ENCODE data around the gene NUP85. TPM values are rescaled to one million over a fixed set of nuclear protein-coding genes. Genes with fewer than 3 reads are reported as not detected.
A peak's percentile ranks its signal among the peaks of the same experiment; 100 is the strongest.
"Not testable (repeated sequence)": the region's sequence is repeated elsewhere in the genome, so short reads cannot be mapped to it uniquely, and the experiment has no call there.

Gene NUP85
- polyA plus RNA-seq, 6 donors from 2014 or later, result 11.7 to 41.1 (median 33.4) TPM

- Mint-ChIP-seq H3K27ac (peak overlapping the region; percentile 3 to 92 (median 84)), H3K27me3 (no peaks in the 10 kb centered on the region), H3K9me3 (no peaks in the 10 kb centered on the region), H3K4me1 (peaks cover 58 to 79% (median 77%) of the 10 kb centered on the region in 3 donors), H3K4me3 (peak overlapping the region in 7 of 8 donors; percentile 60 to 86 (median 82)), H3K36me3 (no peaks in the 10 kb centered on the region)
- no peak for DNase-seq
- peak in 1 of 2 donors; percentile 5 for ATAC-seq (ENCODE audit: low read depth in 2 of 2)
Measured at GRCh38 chr17:75252039-75252816, 46.7 kb downstream of the NUP85 start.

GRCh38 chr17:75255954-75256698 is 50.6 kb downstream of the NUP85 start:
- not testable (repeated sequence) for H3K27me3 Mint-ChIP-seq; DNase-seq; ATAC-seq (ENCODE audit: low read depth in 2 of 2); H3K9me3 Mint-ChIP-seq; H3K36me3 Mint-ChIP-seq
- Mint-ChIP-seq H3K4me3 (peak overlapping the region in 1 of 8 donors; percentile 58), H3K27ac (peak overlapping the region; percentile 5 to 80 (median 64)), H3K4me1 (peaks cover 65 to 96% (median 90%) of the 10 kb centered on the region in 3 donors)

GRCh38 chr17:75257228-75257627 is 51.7 kb downstream of the NUP85 start:
- ATAC-seq (ENCODE audit: low read depth in 2 of 2); H3K27me3 Mint-ChIP-seq; DNase-seq; H3K9me3 Mint-ChIP-seq; H3K36me3 Mint-ChIP-seq: not testable (repeated sequence)
- Mint-ChIP-seq H3K4me3 (peak overlapping the region in 2 of 8 donors; percentile 51 to 58), H3K4me1 (peaks cover 65 to 96% (median 84%) of the 10 kb centered on the region in 3 donors), H3K27ac (peak overlapping the region in 3 of 6 donors; percentile 5 to 67 (median 47))

- H3K4me1 Mint-ChIP-seq, result peaks cover 43 to 72% (median 71%) of the 10 kb centered on the region in 3 donors
- peaks cover 0 to 4% of the 10 kb centered on the region in 2 donors for H3K36me3 Mint-ChIP-seq
- H3K27me3 Mint-ChIP-seq, result no peaks in the 10 kb centered on the region
- peak overlapping the region; percentile 100 for H3K27ac Mint-ChIP-seq
- no peak for DNase-seq
- peak overlapping the region; percentile 93 to 100 (median 98) for H3K4me3 Mint-ChIP-seq
- peak; percentile 24 for ATAC-seq (ENCODE audit: low read depth in 2 of 2)
- H3K9me3 Mint-ChIP-seq, result no peaks in the 10 kb centered on the region
Measured at GRCh38 chr17:75260641-75261335, 55.3 kb downstream of the NUP85 start.

- ATAC-seq (ENCODE audit: low read depth in 2 of 2), result peak; percentile 89 to 94
- Mint-ChIP-seq H3K36me3 (peaks cover 0 to 4% of the 10 kb centered on the region in 2 donors), H3K4me3 (peak within 1 kb of the TSS; percentile 93 to 100 (median 98)), H3K27ac (peak within 1 kb of the TSS; percentile 100), H3K27me3 (no peaks in the 10 kb centered on the region), H3K9me3 (no peaks in the 10 kb centered on the region), H3K4me1 (peaks cover 36 to 65% (median 63%) of the 10 kb centered on the region in 3 donors)
- DNase-seq, result peak; percentile 96
Measured at GRCh38 chr17:75261336-75262111, 56.0 kb downstream of the NUP85 start, which contains the start of the genes GGA3 and MRPS7. GGA3 (minus strand) TSS chr17:75261606; CDS start chr17:75261587, 19 bp downstream. MRPS7 (plus strand) TSS chr17:75261879; CDS start chr17:75261901, 22 bp downstream.

- Mint-ChIP-seq H3K36me3 (peaks cover 0 to 4% of the 10 kb centered on the region in 2 donors), H3K4me3 (peak overlapping the region; percentile 93 to 100 (median 98)), H3K4me1 (peaks cover 31 to 59% (median 57%) of the 10 kb centered on the region in 3 donors), H3K27ac (peak overlapping the region; percentile 100), H3K9me3 (no peaks in the 10 kb centered on the region), H3K27me3 (no peaks in the 10 kb centered on the region)
- DNase-seq, result no peak
- peak in 1 of 2 donors; percentile 8 for ATAC-seq (ENCODE audit: low read depth in 2 of 2)
Measured at GRCh38 chr17:75262112-75262606, 56.7 kb downstream of the NUP85 start.

GRCh38 chr17:75263055-75263454 is 57.6 kb downstream of the NUP85 start:
- H3K9me3 Mint-ChIP-seq, result no peaks in the 10 kb centered on the region
- no peaks in the 10 kb centered on the region for H3K27me3 Mint-ChIP-seq
- H3K4me3 Mint-ChIP-seq, result peak overlapping the region in 7 of 8 donors; percentile 5 to 99 (median 98)
- H3K27ac Mint-ChIP-seq, result peak overlapping the region in 4 of 6 donors; percentile 33 to 100 (median 60)
- H3K4me1 Mint-ChIP-seq, result peaks cover 25 to 50% (median 48%) of the 10 kb centered on the region in 3 donors
- ATAC-seq (ENCODE audit: low read depth in 2 of 2) (no peak), DNase-seq (no peak)
- peaks cover 0 to 4% of the 10 kb centered on the region in 2 donors for H3K36me3 Mint-ChIP-seq

GRCh38 chr17:75265614-75266315 is 60.3 kb downstream of the NUP85 start:
- Mint-ChIP-seq H3K4me1 (peaks cover 20 to 32% (median 31%) of the 10 kb centered on the region in 3 donors), H3K4me3 (peak overlapping the region in 2 of 8 donors; percentile 35 to 41), H3K9me3 (no peaks in the 10 kb centered on the region), H3K36me3 (no peaks in the 10 kb centered on the region), H3K27ac (no peak overlapping the region), H3K27me3 (no peaks in the 10 kb centered on the region)
- DNase-seq (no peak), ATAC-seq (ENCODE audit: low read depth in 2 of 2) (no peak)

- H3K4me3 Mint-ChIP-seq, result peak overlapping the region in 1 of 8 donors; percentile 41
- peak overlapping the region in 1 of 6 donors; percentile 52 for H3K27ac Mint-ChIP-seq
Measured at GRCh38 chr17:75266316-75267152, 61.1 kb downstream of the NUP85 start.

GRCh38 chr17:75267153-75267410 is 61.6 kb downstream of the NUP85 start:
- Mint-ChIP-seq H3K27me3 (no peaks in the 10 kb centered on the region), H3K36me3 (no peaks in the 10 kb centered on the region), H3K4me3 (no peak overlapping the region), H3K9me3 (no peaks in the 10 kb centered on the region), H3K4me1 (peaks cover 16 to 28% (median 26%) of the 10 kb centered on the region in 3 donors), H3K27ac (no peak overlapping the region)
- DNase-seq (no peak), ATAC-seq (ENCODE audit: low read depth in 2 of 2) (no peak)

More at GRCh38 chr17:75266316-75267152, 61.1 kb downstream of the NUP85 start:
- Mint-ChIP-seq H3K36me3 (no peaks in the 10 kb centered on the region), H3K9me3 (no peaks in the 10 kb centered on the region), H3K27me3 (no peaks in the 10 kb centered on the region), H3K4me1 (peaks cover 15 to 27% (median 25%) of the 10 kb centered on the region in 3 donors)
- ATAC-seq (ENCODE audit: low read depth in 2 of 2) (no peak), DNase-seq (no peak)
